Endothelial cell of umbilical vein (primary cell): Measurements from ENCODE around the gene WDPCP. TPM values are rescaled to one million over a fixed set of nuclear protein-coding genes. Genes with fewer than 3 reads are reported as not detected.

Experiments
- BruUV-seq: library from RNA; stranded (reverse); fragments of 400-500 nt; replicated peaks from 2 replicates; lab custom pipeline; 2021; lab: Mats Ljungman, UMichigan
- CTCF ChIA-PET: fragments of 300-600, 350-600 bp; sonication (Branson Sonifier 250); formaldehyde crosslinking; loops from one replicate; lab custom pipeline; 2021; ENCODE audit warnings: antibody characterized with exemption, inconsistent platforms; lab: Charles Lee
- POLR2A ChIA-PET: fragments of 300-600, 350-600 bp; sonication (Branson Sonifier 250); formaldehyde crosslinking; loops from one replicate; lab custom pipeline; 2021; ENCODE audit warnings: antibody characterized with exemption, inconsistent platforms; lab: Charles Lee
- DNase-seq: peaks from one replicate; pipeline ENCODE4 v3.0.0-alpha.2; 2011; ENCODE audit warnings: low read depth, low spot score
- FAIRE-seq: peaks from 2 replicates; lab custom pipeline; 2011; peaks lifted over from hg19 to GRCh38; lab: Jason Lieb, UNC
- H2AFZ ChIP-seq: 2 replicates; pipeline ENCODE4 v1.6.0; 2012; ENCODE audit warnings: low read depth, low read length, control low read depth, inconsistent platforms
- H3K27ac ChIP-seq: 2 replicates; pipeline ENCODE4 v1.5.1; 2011; ENCODE audit warnings: low read depth, mild to moderate bottlenecking, control low read depth, low read length, moderate library complexity; ENCODE audit not compliant: insufficient read depth
- H3K27me3 ChIP-seq, 2 experiments: 2 replicates each; pipeline versions ENCODE4 v1.6.0 to v1.6.1; 2011; ENCODE audit warnings: low read length in 2 of 2, mixed read lengths in 1 of 2; ENCODE audit not compliant: control insufficient read depth in 2 of 2, insufficient read depth in 2 of 2
- H3K36me3 ChIP-seq, 2 experiments: 2 replicates in 1 of 2; 3 replicates in 1 of 2; pipeline ENCODE4 v1.5.1; 2011; ENCODE audit warnings: low read length in 2 of 2, mild to moderate bottlenecking in 1 of 2, moderate library complexity in 1 of 2; ENCODE audit not compliant: control insufficient read depth in 2 of 2, insufficient read depth in 2 of 2; ENCODE audit errors: extremely low read depth in 1 of 2
- H3K4me1 ChIP-seq: 3 replicates; pipeline ENCODE4 v1.5.1; 2011; ENCODE audit warnings: mild to moderate bottlenecking, low read length; ENCODE audit not compliant: control insufficient read depth, insufficient read depth; ENCODE audit errors: extremely low read depth
- H3K4me2 ChIP-seq: 2 replicates; pipeline ENCODE4 v1.6.1; 2011; ENCODE audit warnings: low read length, control low read depth, mixed read lengths; ENCODE audit not compliant: insufficient read depth
- H3K4me3 ChIP-seq, 3 experiments: fragments of 200-600 bp in 1 of 3; sonication (generic), shearing (Covaris generic) in 1 of 3; replicated peaks in 1 of 3; 2 replicates each; pipeline ENCODE4 v1.5.1; 2011 to 2016; ENCODE audit warnings: control low read depth in 3 of 3, low read length in 3 of 3, mild to moderate bottlenecking in 2 of 3, inconsistent platforms in 1 of 3, low read depth in 1 of 3, moderate library complexity in 1 of 3; ENCODE audit not compliant: insufficient read depth in 1 of 3
- H3K79me2 ChIP-seq: 2 replicates; pipeline ENCODE4 v1.6.0; 2012; ENCODE audit warnings: low read length, inconsistent platforms; ENCODE audit not compliant: control insufficient read depth, insufficient read depth
- H3K9ac ChIP-seq: replicated peaks from 2 replicates; pipeline ENCODE3; 2011; ENCODE audit warnings: low read length, control low read depth; ENCODE audit not compliant: insufficient read depth; ENCODE audit errors: extremely low read depth
- H3K9me1 ChIP-seq: replicated peaks from 3 replicates; pipeline ENCODE4 v1.6.0; 2011; ENCODE audit warnings: mild to moderate bottlenecking, low read length; ENCODE audit not compliant: control insufficient read depth, insufficient read depth; ENCODE audit errors: extremely low read depth
- H3K9me3 ChIP-seq: replicated peaks from 2 replicates; pipeline ENCODE4 v1.5.1; 2012; ENCODE audit warnings: low read length, inconsistent platforms; ENCODE audit not compliant: control insufficient read depth, insufficient read depth
- H4K20me1 ChIP-seq: replicated peaks from 2 replicates; pipeline ENCODE3; 2011; ENCODE audit warnings: mild to moderate bottlenecking, low read length; ENCODE audit not compliant: control insufficient read depth, insufficient read depth; ENCODE audit errors: extremely low read depth
- CTCF ChIP-seq, 2 donors: IDR thresholded peaks; 1 replicate in 1 of 2; 2 replicates in 1 of 2; pipeline ENCODE4 v1.5.1; 2011; ENCODE audit warnings: low read length in 2 of 2, mild to moderate bottlenecking in 2 of 2, moderate library complexity in 2 of 2, control low read depth in 1 of 2, inconsistent platforms in 1 of 2, low read depth in 1 of 2; ENCODE audit not compliant: insufficient read depth in 1 of 2; ENCODE audit errors: extremely low read depth in 1 of 2
- EZH2 ChIP-seq: IDR thresholded peaks from 2 replicates; pipeline ENCODE4 v1.6.1; 2012; ENCODE audit warnings: borderline replicate concordance, low read depth, mild to moderate bottlenecking, moderate library complexity, low read length, inconsistent platforms; ENCODE audit not compliant: severe bottlenecking
- GATA2 ChIP-seq: IDR thresholded peaks from 2 replicates; pipeline ENCODE4 v1.7.0; 2011; ENCODE audit warnings: low read depth, mild to moderate bottlenecking, moderate library complexity, mixed read lengths, low read length; ENCODE audit not compliant: insufficient read length, insufficient read depth
- JUN ChIP-seq: IDR thresholded peaks from 2 replicates; pipeline ENCODE4 v1.6.1; 2011; ENCODE audit warnings: borderline replicate concordance, low read depth; ENCODE audit not compliant: insufficient read length, insufficient read depth
- MAX ChIP-seq: IDR thresholded peaks from 2 replicates; pipeline ENCODE4 v1.6.1; 2011; ENCODE audit not compliant: insufficient read depth, insufficient read length
- MYC ChIP-seq: IDR thresholded peaks from one replicate; pipeline ENCODE4 v1.6.1; 2011; ENCODE audit warnings: mild to moderate bottlenecking, low read depth, low read length
- POLR2A ChIP-seq: IDR thresholded peaks from 2 replicates; pipeline ENCODE4 v1.6.1; 2012; ENCODE audit warnings: low read depth, mild to moderate bottlenecking, control low read depth, low read length
- POLR2AphosphoS5 ChIP-seq: IDR thresholded peaks from 2 replicates; pipeline ENCODE4 v1.6.1; 2012; ENCODE audit warnings: low read depth, mild to moderate bottlenecking, control low read depth, low read length, moderate library complexity; ENCODE audit not compliant: insufficient read depth
- dilution Hi-C: fragments of 300-500 bp; cut with MboI; formaldehyde crosslinking; loops from one replicate; pipeline ENCODE4 v1.15.0; 2019; ENCODE audit warnings: low sequenced_read_pairs; ENCODE audit not compliant: extremely low pct_ligation_motif_present
- intact Hi-C: fragments of 100-400 bp; cut with micrococcal nuclease; formaldehyde crosslinking; loops from one replicate; pipeline ENCODE4 v1.10.0; 2022
- polyA plus RNA-seq, 4 experiments: library from polyadenylated mRNA; depleted of rRNA in 3 of 4; stranded (reverse) in 3 of 4; unstranded in 1 of 4; fragments of >200 nt; gene quantifications; 2 replicates each; pipeline versions ENCODE4 v1.2.1 to v1.2.3, GENCODE V29; 2011 to 2012; ENCODE audit warnings: missing spikeins in 1 of 4
- small RNA-seq: library from RNA; depleted of rRNA; stranded (forward); fragments of <200 nt; gene quantifications from one replicate; pipeline ENCODE3, GENCODE V24; 2012; ENCODE audit warnings: low replicate concordance, low read depth; ENCODE audit not compliant: insufficient read depth, insufficient read length
- total RNA-seq: library from RNA; stranded (reverse); gene quantifications from 2 replicates; pipeline ENCODE4 v1.2.3, GENCODE V29; 2021

The WDPCP gene
- total and polyA plus RNA-seq, 2 donors (not counting 3 experiments of a cell fraction or from before 2014, with no cell fraction given) = 4.0 to 8.8 TPM

DNA sequence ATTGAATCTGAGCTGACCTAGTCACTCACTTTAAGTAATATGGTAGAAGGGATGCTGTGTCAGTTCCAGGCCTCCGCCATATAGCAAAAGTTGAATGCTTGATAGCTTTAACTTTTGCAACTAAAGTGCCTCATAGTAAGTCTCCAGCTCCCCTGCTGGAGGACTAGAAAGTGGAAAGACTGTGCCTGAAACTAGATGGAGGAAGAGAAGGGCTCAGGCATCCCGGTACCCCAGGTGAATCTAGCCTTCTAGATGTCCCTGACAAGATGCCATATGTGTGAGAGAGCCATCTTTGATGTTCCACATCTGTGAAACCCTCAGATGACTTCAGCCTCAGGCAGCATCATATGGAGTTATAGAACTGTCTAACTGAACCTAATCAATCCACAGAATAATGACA, 516.6 kb downstream of the WDPCP start:
- intact Hi-C loops = no loop called here
- POLR2A ChIA-PET = no interaction called here
- dilution Hi-C loops = no loop called here
- Histone ChIP-seq H3K4me1 (no peaks in the 10 kb centered on the region), H4K20me1 (no peaks in the 10 kb centered on the region), H3K9me1 (no peaks in the 10 kb centered on the region), H3K36me3 (no peaks in the 10 kb centered on the region), H3K27ac (no peak overlapping the region), H3K4me3 (no peak overlapping the region), H3K27me3 (peaks cover 17 to 28% of the 10 kb centered on the region in 2 experiments), H3K9me3 (no peaks in the 10 kb centered on the region), H3K9ac (no peak overlapping the region), H2AFZ (no peak overlapping the region), H3K79me2 (no peaks in the 10 kb centered on the region), H3K4me2 (no peak overlapping the region)
- TF ChIP-seq EZH2 (no peak), GATA2 (no peak), POLR2A (no peak), MAX (no peak), POLR2AphosphoS5 (no peak), MYC (no peak), CTCF (IDR thresholded peaks at IDR 0.05; ENCODE audit: extremely low read depth in 1 of 2, insufficient read depth in 1 of 2, low read depth in 1 of 2, low read length in 2 of 2) (no peak), JUN (no peak)
- DNase-seq (no peak), FAIRE-seq (no peak)
- CTCF ChIA-PET = no interaction called here
- no TSS peak for BruUV-seq

Small RNAs within 50 kb of the gene (small RNA-seq; reads per million reads assigned to genes)
- not detected for gene RF00017

Other genes starting within 250 kb of the WDPCP start
- 98.8 and 107 TPM in 2 replicates for gene MDH1, start 486 bp upstream of the WDPCP start, total RNA-seq
- 81.0 and 121 TPM in 2 replicates for gene MDH1, start 486 bp upstream of the WDPCP start, polyA plus RNA-seq